Naive thymus-derived CD8-positive, alpha-beta T cell (primary cell): ENCODE measurements around the gene DNAJC1. TPM values are rescaled to one million over a fixed set of nuclear protein-coding genes. Genes with fewer than 3 reads are reported as not detected.
A peak's percentile ranks its signal among the peaks of the same experiment; 100 is the strongest.

Source experiments
- ATAC-seq, 2 donors: fragments of 150-1000 bp; cut with Tn5 transposase in 1 of 2; sonication (Bioruptor Pico), chemical (Tn5 transposase) in 1 of 2; 1 replicate in 1 of 2; 2 replicates in 1 of 2; pipeline ENCODE4 v1.10.0; 2021; ENCODE audit warnings: mild to moderate bottlenecking in 2 of 2, moderate library complexity in 2 of 2
- POLR2A ChIA-PET: fragments of 350-600 bp; sonication (Branson Sonifier 250); formaldehyde crosslinking; loops from one replicate; lab custom pipeline; 2021; ENCODE audit warnings: antibody characterized with exemption; lab: Charles Lee
- DNase-seq, 10 donors: peaks; one replicate each; pipeline versions ENCODE4 v3.0.0 to v3.0.0-alpha.2; 2020 to 2022
- H3K27ac Mint-ChIP-seq, 10 donors: one replicate each; pipeline ENCODE4 v1.8.0; 2020 to 2022; ENCODE audit warnings: mild to moderate bottlenecking in 10 of 10, mixed read lengths in 10 of 10, moderate library complexity in 4 of 10, inconsistent platforms in 1 of 10
- H3K27me3 Mint-ChIP-seq, 5 donors: one replicate each; pipeline ENCODE4 v1.8.0; 2021 to 2022; ENCODE audit warnings: mixed read lengths in 5 of 5
- H3K36me3 Mint-ChIP-seq, 3 donors: one replicate each; pipeline ENCODE4 v1.8.0; 2020 to 2022; ENCODE audit warnings: mixed read lengths in 3 of 3, mild to moderate bottlenecking in 2 of 3, inconsistent platforms in 1 of 3
- H3K4me1 Mint-ChIP-seq, 4 donors: one replicate each; pipeline ENCODE4 v1.8.0; 2021 to 2022; ENCODE audit warnings: mixed read lengths in 4 of 4
- H3K4me3 Mint-ChIP-seq, 10 donors: one replicate each; pipeline ENCODE4 v1.8.0; 2020 to 2022; ENCODE audit warnings: mild to moderate bottlenecking in 10 of 10, mixed read lengths in 10 of 10, moderate library complexity in 6 of 10, inconsistent platforms in 1 of 10
- H3K9me3 Mint-ChIP-seq, 9 donors: one replicate each; pipeline ENCODE4 v1.8.0; 2020 to 2022; ENCODE audit warnings: mixed read lengths in 9 of 9, mild to moderate bottlenecking in 3 of 9, inconsistent platforms in 1 of 9, moderate library complexity in 1 of 9
- polyA plus RNA-seq, 3 donors: library from polyadenylated mRNA; unstranded; fragments of 300-500 nt; fragmentation: Illumina TruSeq; gene quantifications; one replicate each; pipeline ENCODE4 v1.2.3, GENCODE V29; 2021
- total RNA-seq, 8 experiments: library from RNA in 2 of 8; stranded (reverse) in 2 of 8; gene quantifications; one replicate each; pipeline ENCODE4 v1.2.3 and lab custom pipeline; 2021 to 2026

DNAJC1 gene
- total and polyA plus RNA-seq, 5 experiments from 2014 or later = 8.9 to 18.9 (median 9.6) TPM

GRCh38 chr10:21976280-21976679 lies 27.2 kb downstream of the DNAJC1 start:
- DNase-seq (no peak), ATAC-seq (no peak)
- Mint-ChIP-seq H3K36me3 (peaks cover 0 to 4% (median 0%) of the 10 kb centered on the region in 3 donors), H3K4me3 (no peak overlapping the region), H3K4me1 (peaks cover 3 to 27% (median 4%) of the 10 kb centered on the region in 4 donors), H3K9me3 (no peaks in the 10 kb centered on the region), H3K27me3 (no peaks in the 10 kb centered on the region), H3K27ac (no peak overlapping the region)
- POLR2A ChIA-PET = no interaction called here

GRCh38 chr10:21975378-21975990 lies 28.0 kb downstream of the DNAJC1 start:
- no peaks in the 10 kb centered on the region for H3K9me3 Mint-ChIP-seq
- no peak for ATAC-seq
- no peak for DNase-seq
- peaks cover 0 to 4% (median 0%) of the 10 kb centered on the region in 3 donors for H3K36me3 Mint-ChIP-seq
- H3K27ac Mint-ChIP-seq = no peak overlapping the region
- POLR2A ChIA-PET = no interaction called here
- H3K4me1 Mint-ChIP-seq = peaks cover 3 to 27% (median 4%) of the 10 kb centered on the region in 4 donors
- no peak overlapping the region for H3K4me3 Mint-ChIP-seq
- no peaks in the 10 kb centered on the region for H3K27me3 Mint-ChIP-seq

- Mint-ChIP-seq H3K4me1 (peaks cover 3 to 21% (median 4%) of the 10 kb centered on the region in 4 donors), H3K27ac (no peak overlapping the region)
- POLR2A ChIA-PET = no interaction called here
Observed at GRCh38 chr10:21972584-21972983, 30.9 kb downstream of the DNAJC1 start.

GRCh38 chr10:21969326-21970287 lies 33.9 kb downstream of the DNAJC1 start:
- H3K27ac Mint-ChIP-seq = no peak overlapping the region
- DNase-seq (no peak), ATAC-seq (no peak)
- H3K4me3 Mint-ChIP-seq = no peak overlapping the region
- peaks cover 0 to 11% (median 2%) of the 10 kb centered on the region in 4 donors for H3K4me1 Mint-ChIP-seq
- H3K9me3 Mint-ChIP-seq = peaks cover 0 to 10% (median 0%) of the 10 kb centered on the region in 9 donors
- H3K27me3 Mint-ChIP-seq = no peaks in the 10 kb centered on the region
- POLR2A ChIA-PET = no interaction called here
- peaks cover 0 to 11% (median 7%) of the 10 kb centered on the region in 3 donors for H3K36me3 Mint-ChIP-seq

More at GRCh38 chr10:21972584-21972983, 30.9 kb downstream of the DNAJC1 start:
- Mint-ChIP-seq H3K27me3 (no peaks in the 10 kb centered on the region), H3K36me3 (peaks cover 0 to 4% (median 0%) of the 10 kb centered on the region in 3 donors), H3K9me3 (no peaks in the 10 kb centered on the region), H3K4me3 (no peak overlapping the region)
- ATAC-seq (no peak), DNase-seq (no peak)

- no peak for ATAC-seq
- H3K27ac Mint-ChIP-seq = no peak overlapping the region
- peaks cover 0 to 11% (median 3%) of the 10 kb centered on the region in 3 donors for H3K36me3 Mint-ChIP-seq
- DNase-seq = no peak
- peaks cover 0 to 10% (median 0%) of the 10 kb centered on the region in 9 donors for H3K9me3 Mint-ChIP-seq
- H3K27me3 Mint-ChIP-seq = no peaks in the 10 kb centered on the region
- H3K4me3 Mint-ChIP-seq = no peak overlapping the region
- H3K4me1 Mint-ChIP-seq = peaks cover 0 to 11% (median 7%) of the 10 kb centered on the region in 4 donors
- POLR2A ChIA-PET = interaction anchor here (0.6 kb wide), 1 partner anchor 891 kb away, joined by 5 read pairs; no protein-coding TSS in a partner anchor
Observed at GRCh38 chr10:21964983-21965665, 38.4 kb downstream of the DNAJC1 start.

- ATAC-seq = no peak
- POLR2A ChIA-PET = no interaction called here
- no peak for DNase-seq
- Mint-ChIP-seq H3K4me1 (peaks cover 2 to 15% (median 8%) of the 10 kb centered on the region in 4 donors), H3K9me3 (peaks cover 0 to 9% (median 0%) of the 10 kb centered on the region in 9 donors), H3K27me3 (no peaks in the 10 kb centered on the region), H3K27ac (no peak overlapping the region), H3K4me3 (no peak overlapping the region), H3K36me3 (peaks cover 0 to 9% (median 3%) of the 10 kb centered on the region in 3 donors)
Observed at GRCh38 chr10:21962358-21962757, 41.2 kb downstream of the DNAJC1 start.

- H3K4me1 Mint-ChIP-seq = peaks cover 2 to 15% (median 8%) of the 10 kb centered on the region in 4 donors
- H3K36me3 Mint-ChIP-seq = peaks cover 0 to 5% (median 3%) of the 10 kb centered on the region in 3 donors
- peak overlapping the region in 3 of 10 donors; percentile 10 to 34 (median 20) for H3K27ac Mint-ChIP-seq
- H3K9me3 Mint-ChIP-seq = peaks cover 0 to 6% (median 0%) of the 10 kb centered on the region in 9 donors
- no peak overlapping the region for H3K4me3 Mint-ChIP-seq
- DNase-seq (no peak), ATAC-seq (no peak)
- H3K27me3 Mint-ChIP-seq = no peaks in the 10 kb centered on the region
- POLR2A ChIA-PET = no interaction called here
Observed at GRCh38 chr10:21961847-21962246, 41.7 kb downstream of the DNAJC1 start.

- Mint-ChIP-seq H3K9me3 (no peaks in the 10 kb centered on the region), H3K4me1 (peaks cover 2 to 15% (median 8%) of the 10 kb centered on the region in 4 donors), H3K36me3 (no peaks in the 10 kb centered on the region), H3K4me3 (no peak overlapping the region), H3K27me3 (no peaks in the 10 kb centered on the region), H3K27ac (no peak overlapping the region)
- DNase-seq = no peak
- POLR2A ChIA-PET = no interaction called here
- no peak for ATAC-seq
Observed at GRCh38 chr10:21959998-21960397, 43.5 kb downstream of the DNAJC1 start.

GRCh38 chr10:21954690-21955089 lies 48.8 kb downstream of the DNAJC1 start:
- Mint-ChIP-seq H3K4me3 (no peak overlapping the region), H3K9me3 (no peaks in the 10 kb centered on the region), H3K4me1 (peaks cover 0 to 5% (median under 1%) of the 10 kb centered on the region in 4 donors), H3K36me3 (no peaks in the 10 kb centered on the region), H3K27ac (no peak overlapping the region), H3K27me3 (no peaks in the 10 kb centered on the region)
- ATAC-seq = no peak
- POLR2A ChIA-PET = no interaction called here
- no peak for DNase-seq

GRCh38 chr10:21954132-21954531 lies 49.4 kb downstream of the DNAJC1 start:
- H3K4me3 Mint-ChIP-seq = no peak overlapping the region
- H3K27me3 Mint-ChIP-seq = no peaks in the 10 kb centered on the region
- H3K9me3 Mint-ChIP-seq = no peaks in the 10 kb centered on the region
- no peak for ATAC-seq
- H3K27ac Mint-ChIP-seq = no peak overlapping the region
- H3K4me1 Mint-ChIP-seq = peaks cover 0 to 5% (median 0%) of the 10 kb centered on the region in 4 donors
- DNase-seq = no peak
- POLR2A ChIA-PET = no interaction called here
- no peaks in the 10 kb centered on the region for H3K36me3 Mint-ChIP-seq

- peak in 3 of 10 donors; percentile 9 to 31 (median 10) for DNase-seq
- Mint-ChIP-seq H3K9me3 (no peaks in the 10 kb centered on the region), H3K27me3 (no peaks in the 10 kb centered on the region), H3K36me3 (no peaks in the 10 kb centered on the region), H3K27ac (no peak overlapping the region), H3K4me1 (peaks cover 0 to 5% (median 0%) of the 10 kb centered on the region in 4 donors), H3K4me3 (no peak overlapping the region)
- POLR2A ChIA-PET = interaction anchor here (0.6 to 0.7 kb wide), 3 partner anchors 263 to 587 kb away, joined by 3 to 8 read pairs (median 3); no protein-coding TSS in a partner anchor
- ATAC-seq = peak; percentile 37 to 50
Observed at GRCh38 chr10:21953585-21954057, 49.9 kb downstream of the DNAJC1 start.

GRCh38 chr10:21950566-21950965 lies 53.0 kb downstream of the DNAJC1 start:
- no peak for ATAC-seq
- Mint-ChIP-seq H3K27me3 (no peaks in the 10 kb centered on the region), H3K4me1 (peaks cover 0 to 5% (median under 1%) of the 10 kb centered on the region in 4 donors), H3K4me3 (no peak overlapping the region), H3K27ac (no peak overlapping the region), H3K9me3 (no peaks in the 10 kb centered on the region), H3K36me3 (no peaks in the 10 kb centered on the region)
- no peak for DNase-seq
- POLR2A ChIA-PET = no interaction called here
